22Rv1 (cell line): ENCODE measurements around the gene SRRM3.

Source experiments
- ZFX ChIP-seq: fragments of 450-650 bp; IDR thresholded peaks from 2 replicates; pipeline ENCODE4 v1.6.1; 2017; ENCODE audit warnings: antibody characterized with exemption, borderline replicate concordance
- TF ChIP-seq, protein P1 (sequence below): fragments of 450-650 bp; IDR thresholded peaks from 2 replicates; pipeline ENCODE4 v1.5.1; 2017; ENCODE audit warnings: mild to moderate bottlenecking

GRCh38 chr7:76285604-76286374 lies 84.1 kb downstream of the SRRM3 start:
- TF ChIP-seq, protein P1, sequence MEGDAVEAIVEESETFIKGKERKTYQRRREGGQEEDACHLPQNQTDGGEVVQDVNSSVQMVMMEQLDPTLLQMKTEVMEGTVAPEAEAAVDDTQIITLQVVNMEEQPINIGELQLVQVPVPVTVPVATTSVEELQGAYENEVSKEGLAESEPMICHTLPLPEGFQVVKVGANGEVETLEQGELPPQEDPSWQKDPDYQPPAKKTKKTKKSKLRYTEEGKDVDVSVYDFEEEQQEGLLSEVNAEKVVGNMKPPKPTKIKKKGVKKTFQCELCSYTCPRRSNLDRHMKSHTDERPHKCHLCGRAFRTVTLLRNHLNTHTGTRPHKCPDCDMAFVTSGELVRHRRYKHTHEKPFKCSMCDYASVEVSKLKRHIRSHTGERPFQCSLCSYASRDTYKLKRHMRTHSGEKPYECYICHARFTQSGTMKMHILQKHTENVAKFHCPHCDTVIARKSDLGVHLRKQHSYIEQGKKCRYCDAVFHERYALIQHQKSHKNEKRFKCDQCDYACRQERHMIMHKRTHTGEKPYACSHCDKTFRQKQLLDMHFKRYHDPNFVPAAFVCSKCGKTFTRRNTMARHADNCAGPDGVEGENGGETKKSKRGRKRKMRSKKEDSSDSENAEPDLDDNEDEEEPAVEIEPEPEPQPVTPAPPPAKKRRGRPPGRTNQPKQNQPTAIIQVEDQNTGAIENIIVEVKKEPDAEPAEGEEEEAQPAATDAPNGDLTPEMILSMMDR, result no peak
- no peak for TF ChIP-seq ZFX
